ENCODE results near the gene DSTYK.

DSTYK gene

DNA sequence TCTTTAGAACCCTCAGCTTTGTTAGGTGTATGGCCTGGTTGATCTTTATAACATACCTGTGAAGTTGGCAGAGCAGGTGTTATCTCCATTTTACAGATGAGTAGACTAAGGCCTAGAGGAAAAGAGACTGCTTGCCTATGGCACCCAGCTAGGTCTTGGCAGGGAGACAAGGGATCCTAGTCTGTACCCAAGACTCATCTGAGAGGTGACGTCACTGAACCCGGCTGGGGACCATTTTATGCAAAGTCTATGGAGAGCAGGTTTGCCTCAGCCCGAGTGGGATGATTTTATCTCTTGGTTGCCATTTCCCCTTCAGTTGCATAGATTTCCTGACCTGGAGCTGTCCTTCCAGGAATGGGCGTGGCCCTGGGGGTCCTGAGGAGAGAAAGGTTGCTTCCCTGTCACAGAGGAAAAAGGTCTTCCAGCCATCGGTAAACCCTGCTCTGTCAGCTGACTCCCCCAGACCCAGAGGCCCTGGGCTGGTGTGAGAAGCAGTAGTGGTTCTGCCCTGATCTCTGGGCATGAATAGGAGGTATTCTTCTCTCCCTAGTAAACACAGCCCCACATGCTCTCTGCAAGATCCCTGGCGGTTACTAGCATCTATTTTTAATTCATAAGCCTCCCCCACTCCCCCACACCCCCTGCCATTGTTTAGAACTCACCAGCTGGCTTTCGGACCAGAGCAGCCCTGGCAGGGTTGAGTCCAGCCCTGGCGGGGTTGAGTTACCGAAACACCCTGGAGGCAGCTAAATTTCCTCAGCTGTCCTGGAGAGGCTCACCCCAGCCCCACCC, 35.8 kb upstream of the DSTYK start:
- no peak overlapping the region for H3K4me3 ChIP-seq (ENCODE audit: low read depth, low read length)
- TF ChIP-seq, protein P1, sequence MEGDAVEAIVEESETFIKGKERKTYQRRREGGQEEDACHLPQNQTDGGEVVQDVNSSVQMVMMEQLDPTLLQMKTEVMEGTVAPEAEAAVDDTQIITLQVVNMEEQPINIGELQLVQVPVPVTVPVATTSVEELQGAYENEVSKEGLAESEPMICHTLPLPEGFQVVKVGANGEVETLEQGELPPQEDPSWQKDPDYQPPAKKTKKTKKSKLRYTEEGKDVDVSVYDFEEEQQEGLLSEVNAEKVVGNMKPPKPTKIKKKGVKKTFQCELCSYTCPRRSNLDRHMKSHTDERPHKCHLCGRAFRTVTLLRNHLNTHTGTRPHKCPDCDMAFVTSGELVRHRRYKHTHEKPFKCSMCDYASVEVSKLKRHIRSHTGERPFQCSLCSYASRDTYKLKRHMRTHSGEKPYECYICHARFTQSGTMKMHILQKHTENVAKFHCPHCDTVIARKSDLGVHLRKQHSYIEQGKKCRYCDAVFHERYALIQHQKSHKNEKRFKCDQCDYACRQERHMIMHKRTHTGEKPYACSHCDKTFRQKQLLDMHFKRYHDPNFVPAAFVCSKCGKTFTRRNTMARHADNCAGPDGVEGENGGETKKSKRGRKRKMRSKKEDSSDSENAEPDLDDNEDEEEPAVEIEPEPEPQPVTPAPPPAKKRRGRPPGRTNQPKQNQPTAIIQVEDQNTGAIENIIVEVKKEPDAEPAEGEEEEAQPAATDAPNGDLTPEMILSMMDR (IDR thresholded peaks at IDR 0.05; ENCODE audit: control insufficient read depth, extremely low read depth, insufficient read depth), result no peak
- DNase-seq (ENCODE audit: low read depth), result no peak

DNA sequence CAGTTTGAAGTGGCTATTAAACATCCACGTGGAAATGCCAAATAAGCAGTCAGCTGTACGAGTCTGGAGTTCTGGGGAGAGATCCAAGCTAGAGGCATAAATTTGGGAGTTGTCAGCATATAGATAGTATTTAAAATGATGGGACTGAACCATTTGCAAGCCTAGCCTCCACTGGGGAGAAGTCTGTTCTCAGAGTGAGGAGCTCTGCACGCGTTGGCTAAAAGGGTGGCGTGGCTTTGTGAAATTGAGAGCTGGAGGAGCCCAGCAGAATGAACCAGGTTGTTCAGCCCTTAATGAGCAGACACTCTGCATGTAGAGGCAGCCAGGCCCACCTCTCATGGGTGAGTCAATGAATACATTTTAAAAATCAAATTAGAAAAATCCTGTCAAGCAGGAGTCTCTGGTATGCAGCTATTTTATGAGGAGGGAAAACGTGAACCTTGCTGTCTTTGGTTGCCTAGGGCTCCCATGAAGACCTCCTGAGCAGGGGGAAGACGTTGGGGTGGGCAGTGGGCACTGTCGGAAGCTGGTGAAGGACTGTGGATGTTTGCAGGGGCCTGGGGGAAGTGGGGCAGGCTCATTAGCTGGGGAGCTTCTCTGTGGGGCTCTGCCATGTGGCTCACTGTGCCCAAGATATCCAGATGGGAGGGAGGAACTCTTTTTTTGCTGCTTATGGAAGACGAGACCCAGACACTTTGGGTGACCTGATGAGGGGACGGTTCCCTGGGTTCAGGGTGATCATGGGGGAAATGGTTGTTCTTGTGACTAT, 35.0 kb upstream of the DSTYK start:
- DNase-seq (ENCODE audit: low read depth), result no peak
- TF ChIP-seq, protein P1 (IDR thresholded peaks at IDR 0.05; ENCODE audit: control insufficient read depth, extremely low read depth, insufficient read depth), result no peak

DNA sequence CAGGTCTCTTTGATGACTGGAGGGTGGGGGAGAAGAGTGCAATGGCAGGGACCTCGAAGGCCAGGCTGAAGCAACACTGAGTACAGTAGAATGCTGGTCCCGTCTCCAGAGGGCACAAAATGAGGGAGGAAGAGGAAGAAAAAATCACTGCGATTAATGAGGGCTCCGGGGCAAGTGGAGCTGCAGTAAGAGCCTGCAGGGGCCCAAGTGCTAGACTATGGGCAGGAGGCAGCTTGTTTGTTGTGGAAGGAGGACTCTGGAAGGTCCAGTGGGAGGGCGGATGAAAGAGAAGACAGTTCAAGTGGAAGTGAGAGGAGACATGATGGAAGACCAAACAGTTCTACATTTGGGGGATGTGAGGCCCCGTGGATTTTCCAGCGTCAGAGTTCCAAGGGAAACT, 33.6 kb upstream of the DSTYK start:
- H3K4me3 ChIP-seq (ENCODE audit: low read depth, low read length), result no peak overlapping the region
- no peak for DNase-seq (ENCODE audit: low read depth)
- TF ChIP-seq, protein P1 (IDR thresholded peaks at IDR 0.05; ENCODE audit: control insufficient read depth, extremely low read depth, insufficient read depth), result no peak

More for the DNA sequence above, 35.0 kb upstream of the DSTYK start:
- no peak overlapping the region for H3K4me3 ChIP-seq (ENCODE audit: low read depth, low read length)

DNA sequence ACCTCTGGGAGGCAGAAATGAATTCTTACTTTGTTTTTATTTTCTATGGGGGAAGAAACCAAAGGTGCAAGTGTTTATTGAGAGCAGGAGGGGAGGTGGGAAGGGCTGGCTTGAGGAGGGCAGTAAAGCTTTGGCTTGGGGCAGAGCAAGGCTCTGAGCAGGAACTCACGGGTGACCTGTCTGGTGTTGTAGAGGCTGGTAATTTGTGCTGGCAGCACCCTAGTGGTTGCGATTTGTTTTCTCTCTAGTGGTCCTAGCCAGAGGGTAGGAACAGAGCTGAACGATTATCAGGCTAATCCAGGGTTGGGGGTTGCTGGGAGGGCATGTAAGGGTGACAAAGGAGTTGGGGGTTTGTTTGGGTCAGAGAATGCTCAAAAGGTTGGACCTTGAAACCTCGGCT, 32.9 kb upstream of the DSTYK start:
- no peak for DNase-seq (ENCODE audit: low read depth)
- no peak overlapping the region for H3K4me3 ChIP-seq (ENCODE audit: low read depth, low read length)
- TF ChIP-seq, protein P1 (IDR thresholded peaks at IDR 0.05; ENCODE audit: control insufficient read depth, extremely low read depth, insufficient read depth), result no peak

- no peak for DNase-seq (ENCODE audit: low read depth)
- H3K4me3 ChIP-seq (ENCODE audit: low read depth, low read length), result no peak overlapping the region
- TF ChIP-seq, protein P1 (IDR thresholded peaks at IDR 0.05; ENCODE audit: control insufficient read depth, extremely low read depth, insufficient read depth), result no peak
Measured at GRCh38 chr1:205243350-205244191, 32.1 kb upstream of the DSTYK start.

DNA sequence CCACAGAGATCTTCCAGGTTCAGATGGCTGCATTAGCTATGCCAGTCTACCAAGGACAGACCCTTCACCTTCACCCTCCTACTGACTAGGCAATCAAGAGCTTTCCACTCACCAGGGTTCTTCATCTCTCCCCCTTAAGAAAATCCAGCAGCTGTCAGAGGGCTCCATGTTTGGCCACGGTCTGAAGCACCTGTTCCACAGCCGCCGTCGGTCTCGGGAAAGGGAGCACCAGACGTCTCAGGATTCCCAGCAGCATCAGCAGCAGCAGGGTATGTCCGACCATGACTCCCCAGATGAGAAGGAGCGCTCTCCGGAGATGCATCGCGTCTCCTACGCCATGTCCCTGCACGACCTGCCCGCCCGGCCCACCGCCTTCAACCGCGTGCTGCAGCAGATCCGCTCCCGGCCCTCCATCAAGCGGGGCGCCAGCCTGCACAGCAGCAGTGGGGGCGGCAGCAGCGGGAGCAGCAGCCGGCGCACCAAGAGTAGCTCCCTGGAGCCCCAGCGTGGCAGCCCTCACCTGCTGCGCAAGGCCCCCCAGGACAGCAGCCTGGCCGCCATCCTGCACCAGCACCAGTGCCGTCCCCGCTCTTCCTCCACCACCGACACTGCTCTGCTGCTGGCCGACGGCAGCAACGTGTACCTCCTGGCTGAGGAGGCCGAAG, 30.0 kb upstream of the DSTYK start:
- DNase-seq (ENCODE audit: low read depth), result no peak
- TF ChIP-seq, protein P1 (IDR thresholded peaks at IDR 0.05; ENCODE audit: control insufficient read depth, extremely low read depth, insufficient read depth), result no peak
- H3K4me3 ChIP-seq (ENCODE audit: low read depth, low read length), result no peak overlapping the region
